Left cardiac atrium (tissue), 4 donors: ENCODE data around the gene KRTAP10-4. TPM values are rescaled to one million over a fixed set of nuclear protein-coding genes. Genes with fewer than 3 reads are reported as not detected.
"Not testable (repeated sequence)": the region's sequence is repeated elsewhere in the genome, so short reads cannot be mapped to it uniquely, and the experiment has no call there.

Experiments used
- ATAC-seq, 2 donors: fragments of 200-7000 bp; cut with Tn5 transposase; one replicate each; pipeline ENCODE4 v1.9.1; 2020; ENCODE audit warnings: mild to moderate bottlenecking in 2 of 2, moderate library complexity in 2 of 2
- DNase-seq: peaks from one replicate; pipeline ENCODE4 v3.0.0-alpha.2; 2020
- intact Hi-C, 2 donors: fragments of 100-400 bp; cut with DNase I; formaldehyde crosslinking; loops; one replicate each; pipeline versions ENCODE4 v1.14.1 to v1.15.1; 2022 to 2023
- total RNA-seq, 2 donors: library from RNA; stranded (reverse); fragmentation: NEBNext Ultra II Directional; extraction: Animal tissue kit (Norgen Biotek cat#: 25700); gene quantifications; one replicate each; pipeline ENCODE4 v1.2.1, GENCODE V29; 2021
- donor health status: DM: no; HTN: yes; CAD: no.
- donor health status: DM: no; HTN: yes; CAD: no; lungs with severe emphysema.
- donor health status: DM: yes; HTN: yes; CAD: no.
- donor health status: Dilated cardiomyopathy.

Gene KRTAP10-4
- total RNA-seq, 2 donors from 2014 or later: not detected

DNA sequence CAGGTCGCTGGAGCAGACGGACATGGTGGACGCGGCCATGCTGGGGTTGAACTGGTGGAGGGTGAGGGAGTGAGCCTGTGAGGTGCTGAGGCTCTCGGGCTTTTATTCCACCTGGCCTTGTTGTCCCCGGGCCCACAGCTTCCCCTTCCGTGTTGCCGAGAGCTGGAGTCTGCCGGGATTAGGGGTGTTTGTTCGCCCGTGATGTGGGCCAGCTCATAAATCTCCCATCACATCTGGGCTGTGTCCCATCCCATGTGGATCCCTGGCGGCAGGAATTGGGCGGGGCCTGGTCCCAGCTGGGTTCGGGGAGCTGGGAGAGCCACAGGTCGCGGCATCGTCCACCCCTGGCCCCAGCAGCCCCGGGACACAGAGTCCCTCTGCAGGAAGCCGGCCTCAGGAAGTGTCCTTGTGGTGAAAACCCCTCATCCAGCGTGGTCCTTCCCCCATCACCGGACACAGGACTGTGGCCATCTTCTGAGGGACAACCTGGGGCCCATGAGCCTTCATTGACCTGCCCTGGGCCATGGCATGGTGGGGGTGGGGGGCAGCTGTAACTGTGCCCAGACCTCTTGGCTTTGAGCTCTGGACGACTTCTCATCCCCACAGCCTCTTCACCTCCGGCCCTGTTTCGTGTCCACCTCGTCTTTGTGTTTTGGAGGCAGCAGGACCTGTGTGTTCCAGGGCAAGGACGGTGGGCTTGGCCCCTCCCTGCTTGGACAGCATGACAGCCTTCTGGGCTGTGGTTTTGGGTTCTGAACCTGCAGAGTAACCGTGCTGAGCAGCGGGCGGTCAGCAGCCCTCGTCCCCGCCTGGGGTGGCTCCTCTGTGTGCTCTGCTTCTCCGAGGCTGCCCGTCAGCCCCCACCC lies 19.1 kb downstream of the KRTAP10-4 start, which contains the start of gene KRTAP10-6:
Gene KRTAP10-6, minus strand, starts transcription at position 60 of the 866 bp plus-strand sequence. Its CDS starts 21 bp downstream, at position 39.
- DNase-seq: no peak
- no peak for ATAC-seq
- intact Hi-C loops: no loop called here

DNA sequence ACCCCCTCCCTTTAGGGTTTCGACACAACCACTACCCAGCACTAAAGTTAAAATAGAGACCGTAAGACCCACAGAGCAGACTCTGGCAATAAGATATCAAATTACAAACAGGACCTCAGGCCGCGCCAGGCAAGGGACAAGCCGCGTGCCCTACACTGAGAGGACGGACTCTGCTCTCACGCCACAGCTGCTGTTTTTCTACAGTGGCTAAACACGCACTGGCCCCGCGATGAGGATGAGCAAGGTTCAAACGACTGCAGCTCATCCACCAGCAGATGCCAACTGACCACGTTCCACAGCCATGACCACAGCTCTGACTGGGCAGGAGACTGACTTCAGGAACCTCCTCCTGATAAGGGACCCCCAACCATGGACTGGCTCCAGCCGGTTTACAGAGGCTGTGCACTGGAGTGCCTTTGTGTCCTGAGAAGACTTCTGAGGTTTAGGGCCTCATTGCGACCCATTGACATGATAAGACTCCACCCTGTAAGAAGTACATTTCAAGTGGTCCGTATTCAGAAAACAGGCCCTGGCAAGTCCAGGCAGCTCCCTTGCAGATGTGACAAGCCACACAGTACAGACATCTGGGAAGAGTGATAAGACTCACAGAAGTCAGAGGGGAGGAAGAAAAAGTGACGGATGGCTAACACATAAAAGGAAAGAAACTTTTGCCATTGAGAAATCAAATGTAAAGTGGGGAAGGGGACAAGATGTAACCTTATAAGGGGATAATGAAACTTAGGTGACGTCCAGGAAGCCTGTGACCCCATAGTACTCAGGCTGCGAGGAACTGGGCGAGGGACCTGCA lies 20.3 kb downstream of the KRTAP10-4 start:
- ATAC-seq: peak; percentile 18 to 45
- intact Hi-C loops: no loop called here
- DNase-seq: no peak

DNA sequence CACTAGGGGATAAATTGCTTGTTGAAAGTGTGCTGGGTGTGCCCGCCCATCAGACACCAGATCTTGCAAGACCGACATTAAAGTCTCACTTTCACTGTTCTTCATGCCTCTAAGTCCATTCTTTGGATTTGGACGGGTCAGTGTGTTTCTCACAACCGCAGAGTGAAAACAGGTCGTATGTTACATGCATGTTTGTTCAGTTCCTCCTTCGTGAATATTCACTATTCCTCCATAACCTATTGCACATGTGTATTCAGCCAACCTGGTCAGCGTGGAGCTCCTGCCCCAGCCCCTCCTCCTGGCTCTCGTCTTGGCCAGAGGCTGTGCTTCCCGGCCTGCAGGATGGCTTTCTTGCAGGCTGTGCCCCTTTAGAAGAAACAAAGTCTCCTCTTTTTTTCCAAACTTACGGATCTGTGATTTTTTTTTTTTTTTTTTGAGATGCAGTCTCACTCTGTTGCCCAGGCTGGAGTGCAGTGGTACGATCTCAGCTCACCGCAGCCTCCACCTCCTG lies 20.9 kb downstream of the KRTAP10-4 start:
- ATAC-seq (no peak), DNase-seq (no peak)
- intact Hi-C loops: no loop called here

DNA sequence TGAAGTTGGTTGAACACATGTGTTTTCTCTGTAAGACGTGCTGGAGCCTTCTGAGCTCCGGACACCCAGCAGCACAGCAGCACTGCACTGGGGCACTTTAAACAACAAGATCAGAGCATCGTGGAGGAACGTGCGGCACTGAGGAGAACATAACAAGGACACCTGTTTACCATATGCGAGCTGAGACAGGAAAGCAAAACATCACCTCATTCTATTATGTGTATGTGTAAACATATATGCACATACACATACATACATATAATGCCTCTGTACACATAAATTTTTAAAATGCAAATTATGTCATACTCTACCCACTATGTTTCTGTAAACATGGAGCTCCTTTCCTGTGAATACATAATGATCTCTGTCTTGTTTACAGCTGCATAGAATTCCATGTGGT lies 22.0 kb downstream of the KRTAP10-4 start:
- intact Hi-C loops: no loop called here
- ATAC-seq: no peak
- no peak for DNase-seq

DNA sequence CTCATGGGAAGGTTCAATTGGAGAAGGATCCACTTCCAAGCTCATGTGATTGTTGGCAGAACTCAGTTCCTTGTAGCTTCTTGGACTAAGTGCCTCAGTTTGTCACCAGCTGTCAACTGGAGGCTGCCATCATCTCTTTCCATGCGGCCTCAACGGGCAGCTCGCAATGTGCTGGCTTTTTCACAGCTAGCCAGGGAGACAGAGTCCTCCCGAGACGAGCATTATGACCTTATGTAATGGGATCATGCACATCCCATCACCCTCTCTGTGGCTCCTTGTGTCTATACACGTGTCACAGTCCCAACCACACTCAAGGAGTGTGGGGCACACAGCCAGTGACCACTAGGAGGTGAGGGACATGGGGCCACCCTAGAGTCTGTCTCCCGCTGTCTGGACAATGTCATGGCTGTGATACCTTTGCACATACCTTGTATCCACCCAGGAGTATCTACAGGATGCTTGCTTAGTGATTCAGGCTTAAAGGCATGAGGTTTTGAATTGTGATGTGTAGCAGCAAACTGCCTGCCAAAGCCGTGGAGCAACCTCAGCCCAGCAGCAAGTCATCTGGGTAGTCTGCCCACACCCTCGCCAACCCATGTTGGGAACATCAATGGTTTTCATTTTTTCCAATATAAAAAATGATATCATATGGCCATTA lies 22.7 kb downstream of the KRTAP10-4 start:
- intact Hi-C loops: no loop called here
- ATAC-seq (no peak), DNase-seq (no peak)

DNA sequence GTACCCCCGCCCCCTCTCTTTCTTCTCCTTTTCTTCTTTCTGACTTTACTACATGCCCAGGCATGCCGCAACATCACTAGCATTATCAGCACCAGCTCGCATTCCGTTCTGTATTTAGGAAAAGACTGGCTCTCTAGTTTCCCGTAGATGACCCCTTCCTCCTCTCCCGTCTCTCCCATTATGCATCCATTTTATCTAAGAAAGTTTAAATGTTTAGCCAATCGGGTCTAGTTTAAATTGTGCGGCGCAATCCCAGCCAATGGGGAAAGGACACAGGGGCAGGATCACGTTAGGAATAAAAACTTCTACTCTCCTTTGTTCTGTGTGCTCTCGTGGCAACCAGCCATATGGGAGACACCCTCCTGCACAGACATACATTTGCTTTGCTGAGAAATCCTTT lies 24.5 kb downstream of the KRTAP10-4 start:
- DNase-seq (no peak), ATAC-seq (no peak)
- intact Hi-C loops: no loop called here

DNA sequence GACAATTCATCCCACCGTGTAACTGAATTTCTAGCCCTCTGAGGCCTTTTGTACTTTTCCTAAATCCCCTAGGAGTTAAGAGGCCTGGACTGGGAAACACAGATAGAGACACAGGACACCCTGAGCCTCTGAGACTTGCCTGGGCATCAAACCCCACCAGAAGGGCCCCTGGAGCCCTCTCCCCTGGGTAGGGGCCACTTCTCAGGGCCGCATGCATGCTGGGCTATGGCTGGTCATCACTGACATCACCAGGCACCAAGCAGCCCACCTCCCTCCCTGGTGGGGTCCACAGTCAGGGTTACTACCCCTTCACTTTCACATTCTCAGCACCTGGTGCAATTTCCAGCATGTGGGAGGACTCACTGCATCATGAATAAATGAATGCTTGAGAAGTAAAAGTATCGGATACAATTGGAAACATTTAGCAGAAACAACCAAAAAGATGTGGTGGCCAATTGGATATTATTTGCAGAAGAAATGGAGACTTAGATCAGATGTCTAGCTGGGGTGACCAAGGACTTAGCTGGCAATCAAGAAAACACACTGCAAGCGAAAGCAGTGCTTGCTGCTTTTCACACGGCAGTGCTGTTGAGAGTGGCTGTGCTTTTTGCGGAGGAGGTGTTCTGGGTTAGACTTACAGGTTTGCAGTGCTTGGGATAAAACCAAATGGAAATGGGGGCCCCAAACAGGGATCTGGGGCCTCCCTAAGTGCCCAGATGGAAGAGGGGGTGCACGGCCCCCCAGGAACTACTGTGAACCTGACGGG lies 25.9 kb downstream of the KRTAP10-4 start:
- ATAC-seq (no peak), DNase-seq (no peak)
- intact Hi-C loops: no loop called here

DNA sequence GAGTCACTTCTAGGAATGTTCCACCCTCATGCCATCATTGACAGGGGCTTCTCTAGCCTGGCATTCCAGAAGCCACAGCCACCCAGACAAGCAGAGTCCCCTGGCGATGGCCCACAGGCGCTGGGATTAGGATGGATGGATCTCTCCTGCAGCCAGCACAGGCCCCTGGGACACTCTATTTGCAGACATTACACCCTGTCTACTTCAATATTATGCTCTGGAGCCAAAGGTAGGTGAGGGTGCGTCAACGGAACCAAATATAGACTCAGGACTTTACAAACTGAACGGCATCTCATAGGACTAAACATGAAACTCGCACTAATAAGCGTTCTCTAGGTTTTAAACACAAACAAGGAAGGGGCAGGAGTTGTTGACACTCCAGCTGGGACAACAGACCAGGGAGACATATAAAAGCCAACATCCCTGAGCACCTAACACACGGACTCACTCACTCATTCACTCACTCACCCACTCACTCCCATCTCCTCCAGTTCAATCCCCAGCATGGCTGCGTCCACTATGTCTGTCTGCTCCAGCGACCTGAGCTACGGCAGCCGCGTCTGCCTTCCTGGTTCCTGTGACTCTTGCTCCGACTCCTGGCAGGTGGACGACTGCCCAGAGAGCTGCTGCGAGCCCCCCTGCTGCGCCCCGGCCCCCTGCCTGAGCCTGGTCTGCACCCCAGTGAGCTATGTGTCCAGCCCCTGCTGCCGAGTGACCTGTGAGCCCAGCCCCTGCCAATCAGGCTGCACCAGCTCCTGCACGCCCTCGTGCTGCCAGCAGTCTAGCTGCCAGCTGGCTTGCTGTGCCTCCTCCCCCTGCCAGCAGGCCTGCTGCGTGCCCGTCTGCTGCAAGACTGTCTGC lies 26.8 kb downstream of the KRTAP10-4 start, which contains the start of gene KRTAP10-7:
Gene KRTAP10-7, plus strand, starts transcription at position 480 of the 861 bp plus-strand sequence. Its CDS starts 25 bp downstream, at position 505.
- intact Hi-C loops, ATAC-seq, DNase-seq: not testable (repeated sequence)

DNA sequence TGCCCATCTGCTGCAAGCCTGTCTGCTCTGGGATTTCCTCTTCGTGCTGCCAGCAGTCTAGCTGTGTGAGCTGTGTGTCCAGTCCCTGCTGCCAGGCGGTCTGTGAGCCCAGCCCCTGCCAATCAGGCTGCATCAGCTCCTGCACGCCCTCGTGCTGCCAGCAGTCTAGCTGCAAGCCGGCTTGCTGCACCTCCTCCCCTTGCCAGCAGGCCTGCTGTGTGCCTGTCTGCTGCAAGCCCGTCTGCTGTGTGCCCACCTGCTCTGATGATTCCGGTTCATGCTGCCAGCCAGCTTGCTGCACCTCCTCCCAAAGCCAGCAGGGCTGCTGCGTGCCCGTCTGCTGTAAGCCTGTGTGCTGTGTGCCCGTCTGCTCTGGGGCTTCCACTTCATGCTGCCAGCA lies 27.6 kb downstream of the KRTAP10-4 start:
- DNase-seq, ATAC-seq, intact Hi-C loops: not testable (repeated sequence)

DNA sequence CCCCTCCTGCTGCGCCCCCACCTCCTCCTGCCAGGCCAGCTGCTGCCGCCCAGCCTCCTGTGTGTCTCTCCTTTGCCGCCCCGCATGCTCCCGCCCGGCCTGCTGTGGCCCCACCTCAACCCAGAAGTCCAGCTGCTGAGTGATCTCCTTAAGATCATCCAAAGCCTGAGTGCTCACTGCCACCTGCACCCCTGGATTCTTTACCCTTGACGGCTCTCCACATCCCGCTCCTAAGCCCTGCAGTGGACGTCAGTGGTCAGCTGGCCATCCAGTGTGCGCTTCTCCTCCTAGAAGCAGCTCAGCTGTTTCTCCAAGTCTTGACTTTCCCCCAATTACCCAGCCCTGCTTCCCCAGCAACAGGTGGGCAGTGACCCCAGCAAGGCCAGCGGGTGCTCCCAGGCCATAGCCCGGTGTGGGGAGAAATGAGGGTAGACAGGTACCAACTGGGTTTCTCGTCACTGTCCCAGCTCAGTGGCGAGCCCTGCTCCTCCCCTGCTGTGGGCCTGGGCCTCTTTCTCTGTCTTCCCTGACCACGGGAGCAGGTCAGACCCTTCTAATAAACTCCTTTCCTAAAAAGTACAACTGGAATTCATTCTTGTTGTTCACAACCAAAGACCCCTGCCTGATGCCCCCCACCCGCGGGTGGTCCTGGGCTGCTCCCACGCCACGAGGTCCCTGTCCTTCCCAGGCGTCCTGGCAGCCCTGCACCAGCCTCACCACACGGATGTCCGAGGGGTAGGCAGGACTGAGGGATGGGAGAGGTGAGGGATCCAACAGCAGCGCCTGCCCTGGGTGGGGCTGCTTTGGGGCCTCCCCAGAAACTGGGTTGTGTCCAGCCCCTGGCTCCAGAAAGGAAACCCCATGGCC lies 28.3 kb downstream of the KRTAP10-4 start:
- DNase-seq: no peak
- intact Hi-C loops: no loop called here
- ATAC-seq: no peak

DNA sequence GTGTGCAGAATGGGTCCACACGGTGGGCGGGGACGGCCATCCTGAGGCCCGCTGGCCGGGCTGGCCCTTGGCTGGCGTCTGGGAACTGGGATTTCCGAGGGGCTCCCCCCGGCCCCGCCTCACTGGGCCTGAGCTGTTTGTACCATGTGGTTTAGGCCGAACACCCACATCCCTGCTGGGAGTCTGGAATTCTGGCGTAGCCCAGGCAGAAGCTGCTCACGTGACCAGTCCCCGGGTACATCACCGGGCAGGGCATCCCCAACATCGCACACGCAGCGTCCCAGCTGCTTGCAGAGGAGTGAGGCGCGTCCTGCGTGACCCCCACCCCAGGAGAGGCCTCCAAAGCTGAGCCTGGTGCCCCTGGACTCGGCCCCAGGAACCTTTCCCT lies 28.9 kb downstream of the KRTAP10-4 start:
- DNase-seq (no peak), ATAC-seq (no peak)
- intact Hi-C loops: no loop called here

DNA sequence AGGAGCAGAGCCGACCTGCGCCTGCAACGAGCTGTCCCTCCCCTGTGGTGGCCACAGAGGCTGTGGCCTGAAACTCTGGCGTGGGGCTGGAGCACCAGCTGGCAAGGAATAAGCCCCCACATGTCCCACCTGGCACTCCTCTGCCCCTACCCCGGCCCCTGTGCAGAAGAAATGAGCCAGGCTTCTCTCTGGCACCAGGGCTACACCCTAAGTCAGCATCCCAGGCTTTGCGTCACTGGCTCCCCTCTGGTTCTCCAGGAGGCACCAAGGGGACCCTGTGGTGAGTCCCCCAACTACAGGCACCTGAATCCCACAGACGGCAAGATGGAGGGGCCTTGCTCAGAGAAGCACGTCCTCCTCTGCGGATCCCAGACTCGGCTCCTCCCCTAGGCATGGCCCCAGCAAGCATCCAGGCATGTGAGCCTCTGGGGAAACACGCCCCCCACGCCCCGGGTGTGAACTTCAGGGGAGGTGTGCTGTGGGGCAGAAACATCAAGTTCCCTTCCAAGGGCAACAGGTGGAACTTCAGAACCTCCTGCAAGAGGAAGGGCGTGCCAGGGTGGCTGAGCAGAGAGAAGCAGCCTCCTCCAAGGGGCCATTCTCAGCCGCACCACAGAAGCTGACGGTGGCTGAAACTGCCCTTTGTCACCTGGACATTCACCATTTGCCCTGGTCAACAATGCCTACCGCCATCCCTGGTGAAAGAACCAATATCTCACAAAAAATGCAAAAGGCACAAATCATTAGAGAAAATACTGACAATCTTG lies 29.8 kb downstream of the KRTAP10-4 start:
- DNase-seq (no peak), ATAC-seq (no peak)
- intact Hi-C loops: no loop called here

DNA sequence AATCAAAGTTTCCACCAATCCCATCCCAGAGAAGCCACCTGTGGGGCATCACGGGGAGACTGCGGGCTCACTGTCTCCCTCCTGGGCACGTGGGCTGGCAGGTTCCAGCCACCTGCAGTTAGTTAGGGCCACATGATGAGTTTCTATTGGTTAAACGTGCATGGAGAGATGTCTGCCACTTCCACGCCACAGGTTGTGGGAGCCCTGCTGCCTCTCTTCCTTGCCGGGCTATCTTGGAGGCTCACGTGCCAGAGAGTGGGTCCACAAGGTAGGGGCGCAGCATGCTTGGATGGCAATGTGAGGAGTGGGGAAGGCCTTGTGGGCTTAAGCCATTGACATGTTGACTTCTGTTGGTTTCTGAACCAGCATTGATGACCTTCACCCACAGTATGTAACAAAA lies 30.4 kb downstream of the KRTAP10-4 start:
- DNase-seq: no peak
- no peak for ATAC-seq
- intact Hi-C loops: no loop called here

DNA sequence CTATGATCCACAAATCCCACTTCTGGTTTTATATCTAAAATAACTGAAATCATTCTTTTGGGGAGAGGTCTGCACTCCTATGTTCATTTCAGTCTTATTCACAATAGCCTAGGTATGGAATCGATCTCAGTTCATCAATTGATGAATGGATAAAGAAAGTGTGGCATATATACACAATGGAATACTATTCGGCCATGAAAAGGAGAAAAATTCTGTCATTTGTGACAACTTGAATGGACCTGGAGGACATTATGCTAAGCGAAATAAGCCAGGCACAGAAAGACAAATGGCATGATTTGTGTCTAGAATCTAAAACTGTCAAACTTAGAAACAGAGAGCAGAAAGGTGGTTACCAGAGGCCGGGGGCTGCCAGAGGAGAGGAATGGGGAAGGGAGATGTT lies 33.0 kb downstream of the KRTAP10-4 start:
- DNase-seq (no peak), ATAC-seq (no peak)
- intact Hi-C loops: no loop called here

DNA sequence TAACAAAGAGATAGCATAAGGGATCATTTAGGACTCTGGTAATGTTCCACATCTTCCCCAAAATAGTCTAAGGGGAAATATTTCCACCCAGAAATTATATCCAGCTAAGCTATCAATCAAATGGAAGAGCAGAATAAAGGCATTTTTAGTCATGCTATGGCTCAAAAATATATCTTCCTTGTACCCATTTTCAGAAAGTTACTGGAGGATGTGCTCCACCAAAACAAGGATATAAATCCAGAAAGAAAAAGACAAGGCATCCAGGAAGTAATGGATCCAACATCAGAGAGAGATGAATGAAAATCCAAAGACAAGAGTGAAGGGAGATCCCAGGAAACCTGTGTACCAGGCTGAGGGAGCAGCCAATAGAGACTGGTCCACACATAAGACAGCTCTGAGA lies 35.7 kb downstream of the KRTAP10-4 start:
- intact Hi-C loops: no loop called here
- no peak for DNase-seq
- no peak for ATAC-seq
